Left renal cortex interstitium (tissue), 4 donors: ENCODE measurements around the gene SHOC1. TPM values are rescaled to one million over a fixed set of nuclear protein-coding genes. Genes with fewer than 3 reads are reported as not detected.
"Not testable (repeated sequence)": the region's sequence is repeated elsewhere in the genome, so short reads cannot be mapped to it uniquely, and the experiment has no call there.

Experiments used
- DNase-seq, 4 donors: peaks; one replicate each; pipeline ENCODE4 v3.0.0-alpha.2; 2013; ENCODE audit warnings: low read depth in 4 of 4, low spot score in 2 of 4, missing footprints in 1 of 4
- polyA plus RNA-seq, 4 donors: library from polyadenylated mRNA; unstranded; fragments of 120-200 nt; gene quantifications; one replicate each; pipeline ENCODE4 v1.2.1, GENCODE V29; 2013; ENCODE audit not compliant: insufficient read length in 4 of 4

The SHOC1 gene
- 1 to 10 TPM in 2 of 4 donors, under 1 TPM in 2; 0.78 to 1.5 (median 1.2) TPM for polyA plus RNA-seq

DNA sequence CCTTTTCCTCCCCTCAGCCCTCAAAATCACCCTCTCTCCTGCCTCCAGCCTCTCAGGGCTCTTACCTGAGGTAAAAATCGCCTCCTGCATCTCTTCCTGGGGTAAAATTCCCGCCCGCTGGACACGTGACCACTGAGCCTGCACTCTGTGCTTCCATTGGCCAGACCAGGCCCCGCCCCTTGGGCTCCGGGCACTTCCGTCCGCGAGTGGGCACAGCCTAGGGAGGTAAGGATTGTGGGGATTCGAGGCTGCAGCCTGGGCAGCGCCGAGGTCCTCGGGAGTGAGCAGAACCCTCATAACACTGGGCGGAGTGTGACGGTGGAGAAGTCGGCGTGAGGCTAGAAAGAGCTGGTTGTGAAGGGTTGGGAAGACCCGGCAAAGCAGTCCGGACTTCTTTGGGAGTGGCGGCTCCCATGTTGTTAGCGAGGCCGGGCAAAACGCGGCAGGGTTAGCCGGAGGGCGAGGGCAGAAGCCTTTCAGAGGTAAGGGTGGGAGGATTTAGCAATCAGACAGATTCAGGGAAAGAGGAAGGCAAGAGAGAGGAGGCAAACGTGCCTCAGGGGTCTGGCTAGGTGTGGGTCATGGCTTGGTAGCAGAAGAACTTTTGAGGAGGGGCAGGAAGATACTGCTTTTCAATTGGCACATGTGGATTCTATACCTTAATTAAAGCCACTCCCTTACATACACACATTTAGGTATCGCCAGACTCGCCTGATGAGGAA, at the start of gene SHOC1:
SHOC1 (minus strand) TSS at position 103 of the 722 bp plus-strand sequence. CDS start 3,519 bp downstream, outside the sequence.
- no peak for DNase-seq

DNA sequence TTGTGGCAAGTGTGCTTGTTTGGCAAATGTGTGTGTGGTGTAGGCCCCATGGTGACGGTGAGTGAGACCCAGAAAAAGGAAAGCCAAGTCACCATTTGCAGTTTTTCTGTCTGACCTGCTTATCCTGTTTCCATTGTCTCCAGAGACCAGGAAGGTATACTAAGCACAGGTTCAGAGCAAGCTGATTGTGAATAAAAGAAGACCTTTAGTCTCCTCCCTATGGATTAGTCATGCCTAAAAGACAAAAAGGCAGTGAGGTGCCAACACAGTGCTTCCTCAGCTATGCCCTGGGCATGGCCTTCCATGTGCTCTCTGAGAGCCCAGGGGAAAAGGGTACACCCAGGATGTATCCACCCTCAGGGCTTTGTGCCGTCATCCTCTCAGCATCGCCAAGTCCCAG, 49.2 kb upstream of the SHOC1 start:
- DNase-seq, result no peak

GRCh38 chr9:111842313-111842712, 47.6 kb upstream of the SHOC1 start:
- DNase-seq, result no peak

GRCh38 chr9:111840442-111840841, 45.7 kb upstream of the SHOC1 start:
- DNase-seq, result no peak

- DNase-seq, result no peak
These were observed 45.2 kb upstream of the SHOC1 start for GRCh38 chr9:111839987-111840386.

GRCh38 chr9:111839387-111839786, 44.6 kb upstream of the SHOC1 start:
- DNase-seq, result no peak

DNA sequence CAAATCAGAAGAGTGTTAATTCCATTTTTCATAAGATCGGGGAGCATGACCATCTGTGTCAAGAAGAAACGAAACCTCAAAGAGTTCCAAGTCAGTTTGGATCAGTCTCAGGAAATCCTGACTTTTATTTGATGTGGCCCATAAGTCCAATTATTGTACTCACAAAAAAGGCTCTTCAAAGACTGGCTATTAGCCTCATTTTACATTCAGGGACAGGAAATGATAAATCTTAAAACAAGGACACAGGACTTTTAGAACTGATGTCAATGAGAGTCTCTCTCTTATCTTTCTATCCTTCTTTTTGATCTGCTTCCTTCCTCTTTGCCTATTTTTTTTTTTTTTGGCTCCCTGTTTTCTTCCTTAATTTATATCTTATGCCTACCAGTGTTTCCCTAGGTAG, 43.7 kb upstream of the SHOC1 start:
- DNase-seq, result no peak

GRCh38 chr9:111836311-111836710, 41.6 kb upstream of the SHOC1 start:
- DNase-seq, result no peak

DNA sequence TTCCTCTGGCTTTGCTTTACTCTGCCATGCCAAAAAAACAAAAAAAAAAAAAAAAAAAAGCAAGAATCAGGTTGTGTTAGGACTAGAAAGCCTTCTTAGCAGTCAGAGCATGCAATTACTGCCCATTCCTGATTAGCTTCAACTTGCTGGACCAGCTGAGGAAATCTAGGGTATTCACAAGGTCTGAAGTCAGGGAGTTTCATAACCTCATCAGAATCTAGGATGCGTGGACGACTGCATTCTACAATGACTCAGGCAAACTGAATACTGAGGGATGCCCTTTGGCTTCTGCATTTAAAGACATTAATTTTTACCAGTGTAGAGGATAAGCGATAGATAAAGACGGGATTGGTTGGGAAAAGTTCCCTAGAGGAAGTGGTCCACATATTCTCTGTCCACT, 39.2 kb upstream of the SHOC1 start:
- no peak for DNase-seq

- no peak for DNase-seq
These were observed 37.7 kb upstream of the SHOC1 start for GRCh38 chr9:111832449-111832848.

- no peak for DNase-seq
These were observed 36.8 kb upstream of the SHOC1 start for GRCh38 chr9:111831371-111832108.

GRCh38 chr9:111828193-111828592, 33.5 kb upstream of the SHOC1 start:
- DNase-seq, result no peak

- no peak for DNase-seq
These were observed 30.9 kb upstream of the SHOC1 start for GRCh38 chr9:111825468-111826145.

DNA sequence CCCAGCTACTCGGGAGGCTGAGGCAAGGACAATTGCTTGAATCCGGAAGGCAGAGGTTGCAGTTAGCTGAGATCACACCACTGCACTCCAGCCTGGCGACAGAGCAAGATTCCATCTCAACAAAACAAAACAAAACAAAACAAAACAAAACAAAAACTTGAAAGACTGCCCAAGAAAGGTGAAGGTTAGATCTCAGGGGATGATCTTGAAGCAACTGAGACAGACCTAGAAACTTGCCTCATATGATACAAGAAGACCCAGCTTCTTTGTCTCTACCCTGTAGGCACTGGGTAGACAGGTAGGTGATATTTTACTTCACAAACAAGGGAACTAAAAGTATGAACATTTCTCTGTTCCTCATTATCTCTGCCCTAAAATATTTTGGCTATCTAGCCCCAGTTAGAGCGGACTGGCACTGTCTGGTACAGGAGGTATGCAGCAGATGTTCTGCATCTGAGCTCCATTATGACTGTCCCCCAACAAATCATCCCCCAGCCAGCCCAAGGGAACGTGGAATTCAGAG, 26.3 kb upstream of the SHOC1 start:
- no peak for DNase-seq

DNA sequence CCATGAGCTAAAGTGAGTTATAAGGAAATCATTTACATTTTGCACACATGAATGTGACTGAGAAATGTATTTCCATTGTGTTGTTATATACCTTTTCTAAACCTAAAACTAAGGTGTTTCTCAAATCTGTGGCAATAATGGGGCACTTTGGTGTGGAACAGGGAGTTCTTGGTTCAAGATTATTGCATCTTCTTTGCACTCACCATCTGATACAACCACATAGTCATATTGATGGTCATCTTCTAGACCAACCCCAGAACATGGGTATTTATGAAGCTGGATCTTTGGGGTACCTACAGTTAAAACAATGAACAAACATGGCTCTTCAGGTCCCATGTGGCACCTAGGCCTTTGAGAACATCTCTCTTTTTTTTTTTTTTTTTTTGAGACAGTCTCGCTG, 24.6 kb upstream of the SHOC1 start:
- no peak for DNase-seq

- no peak for DNase-seq
These were observed 20.7 kb upstream of the SHOC1 start for GRCh38 chr9:111815285-111816070.

- DNase-seq, result no peak
These were observed 17.6 kb upstream of the SHOC1 start for GRCh38 chr9:111812337-111812736.

GRCh38 chr9:111810908-111811307, 16.2 kb upstream of the SHOC1 start:
- no peak for DNase-seq

DNA sequence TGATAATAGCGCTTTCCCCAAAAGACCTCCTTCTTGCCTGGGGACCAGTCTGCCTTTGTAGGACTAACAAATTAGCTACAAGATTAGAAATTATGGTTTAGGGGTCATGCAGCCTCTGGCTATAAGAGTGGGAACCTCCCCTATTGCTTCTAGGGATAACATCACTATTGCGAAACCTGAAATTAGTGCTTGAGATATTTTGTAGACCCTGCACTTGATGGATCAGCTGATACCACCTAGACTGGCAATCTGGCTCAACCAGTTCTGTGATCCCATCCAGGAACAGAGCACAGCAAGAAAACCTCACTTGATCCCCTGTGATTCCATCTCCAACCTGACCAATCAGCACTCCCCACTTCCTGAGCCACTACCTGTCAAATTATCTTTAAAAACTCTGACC, 15.7 kb upstream of the SHOC1 start:
- not testable (repeated sequence) for DNase-seq

DNA sequence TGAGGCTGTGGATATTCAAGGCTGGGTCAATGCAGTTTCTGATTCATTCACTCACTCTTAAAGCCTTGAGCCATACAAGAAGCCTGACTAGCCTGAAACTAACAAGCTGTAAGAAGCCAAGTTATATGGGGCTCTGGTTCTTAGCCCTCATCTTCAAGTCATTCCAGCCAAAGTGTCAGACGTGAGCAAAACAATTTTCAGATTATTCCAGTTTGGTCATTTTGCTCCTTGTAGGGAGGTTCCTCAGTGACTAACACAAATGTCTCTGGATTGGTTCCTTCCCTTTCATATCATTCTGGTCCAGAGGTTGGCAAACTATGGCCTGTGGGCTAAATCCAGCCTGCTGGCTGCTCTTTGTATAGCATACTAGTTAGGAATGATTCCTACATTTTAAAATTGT, 12.5 kb upstream of the SHOC1 start:
- no peak for DNase-seq
